Left colon (tissue), 2 donors: Measurements from ENCODE around the gene RAB6A. TPM values are rescaled to one million over a fixed set of nuclear protein-coding genes. Genes with fewer than 3 reads are reported as not detected.
"Not testable (repeated sequence)": the region's sequence is repeated elsewhere in the genome, so short reads cannot be mapped to it uniquely, and the experiment has no call there.

Experiments used
- ATAC-seq: fragments of 200-7000 bp; cut with Tn5 transposase; one replicate; pipeline ENCODE4 v1.9.1; 2020; ENCODE audit warnings: mild to moderate bottlenecking, moderate library complexity
- DNase-seq, 2 donors: peaks; one replicate each; pipeline ENCODE4 v3.0.0-alpha.2; 2020
- intact Hi-C, 2 donors: fragments of 100-400 bp; cut with DNase I in 1 of 2; cut with micrococcal nuclease in 1 of 2; formaldehyde crosslinking; loops; one replicate each; pipeline versions ENCODE4 v1.11.2 to v1.14.0; 2022; cut with DNase I, micrococcal nuclease
- total RNA-seq, 2 donors: library from RNA; stranded (reverse); fragmentation: NEBNext Ultra II Directional; extraction: Animal tissue kit (Norgen Biotek cat#: 25700); gene quantifications; one replicate each; pipeline ENCODE4 v1.2.1, GENCODE V29; 2021
- donor health status: DM: no; HTN: no; CAD: no.
- donor health status: DM: yes; HTN: yes; CAD: no.

The RAB6A gene
- total RNA-seq, 2 donors from 2014 or later: 144 to 154 TPM

DNA sequence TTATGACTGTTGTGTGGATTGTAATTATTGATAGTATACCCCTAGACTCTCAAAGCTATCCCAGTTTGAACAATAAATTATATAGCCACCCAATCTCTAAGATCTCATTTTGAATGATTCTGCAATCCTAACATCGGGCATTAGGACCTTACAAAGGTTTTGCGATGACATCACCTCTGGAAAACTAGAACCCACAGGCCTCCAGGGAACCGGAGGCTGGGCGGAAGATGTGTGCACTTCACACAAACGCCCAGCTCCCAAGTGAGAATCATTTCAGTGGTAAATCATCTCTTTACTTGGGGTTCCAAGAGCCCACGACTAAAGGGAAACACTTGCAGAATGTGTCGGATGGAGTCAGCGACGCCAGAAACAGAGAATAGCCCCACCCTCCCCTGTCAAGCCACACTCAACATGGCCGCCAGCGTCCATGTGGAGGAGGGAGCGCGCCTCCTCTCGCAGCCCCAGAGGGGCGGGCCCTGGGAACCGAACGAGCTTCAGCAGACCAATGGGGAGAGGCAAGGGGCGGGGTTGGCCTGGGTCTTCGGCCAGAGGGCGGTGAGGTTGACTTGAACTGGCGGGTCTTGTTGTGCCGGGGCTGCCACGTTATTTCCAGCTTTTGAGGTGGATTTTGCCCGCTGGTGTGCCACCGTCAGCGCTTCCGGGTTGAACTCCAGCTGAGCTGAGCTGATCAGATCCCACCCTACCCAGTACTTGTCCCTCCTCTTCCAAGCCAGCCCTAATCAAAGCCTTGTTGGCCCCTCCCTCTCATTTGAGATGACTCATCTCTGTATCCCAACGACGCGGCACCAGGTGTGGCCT, 18.4 kb upstream of the RAB6A start:
- DNase-seq: peak; percentile 98 to 99
- intact Hi-C loops: no loop called here
- ATAC-seq: peak; percentile 97

DNA sequence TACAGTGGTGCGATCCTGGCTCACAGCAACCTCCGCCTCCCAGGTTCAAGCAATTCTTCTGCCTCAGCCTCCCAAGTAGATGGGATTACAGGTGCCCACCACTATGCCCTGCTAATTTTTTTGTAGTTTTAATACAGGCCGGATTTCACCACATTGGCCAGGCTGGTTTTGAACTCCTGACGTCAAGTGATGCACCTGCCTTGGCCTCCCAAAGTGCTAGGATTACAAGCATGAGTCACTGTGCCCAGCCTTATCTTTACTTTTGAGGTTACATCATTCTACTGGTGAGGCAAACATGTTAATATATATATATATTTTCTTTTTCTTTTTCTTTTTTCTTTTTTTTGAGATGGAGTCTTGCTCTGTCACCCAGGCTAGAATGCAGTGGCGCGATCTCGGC, 9.9 kb upstream of the RAB6A start:
- DNase-seq, ATAC-seq, intact Hi-C loops: not testable (repeated sequence)

DNA sequence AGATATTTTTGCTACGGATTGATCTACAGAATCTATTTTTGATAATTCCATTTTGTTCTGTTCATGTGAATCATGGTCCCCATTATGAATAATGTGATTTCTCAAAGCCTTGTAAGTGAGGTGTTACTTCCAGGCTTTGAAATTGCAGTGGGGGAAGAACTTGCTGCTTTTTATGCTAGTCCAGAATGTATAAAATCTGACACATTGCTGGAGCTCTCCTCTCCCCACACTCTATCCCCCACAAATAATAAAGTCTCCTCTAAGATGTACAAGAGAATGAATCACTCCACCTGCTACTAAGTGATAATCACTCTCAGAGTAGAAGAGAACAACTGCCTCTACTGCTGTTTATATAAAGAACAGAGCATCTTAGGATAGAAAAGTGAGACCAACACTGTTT, 5.9 kb upstream of the RAB6A start:
- no peak for DNase-seq
- intact Hi-C loops: no loop called here
- ATAC-seq: no peak

DNA sequence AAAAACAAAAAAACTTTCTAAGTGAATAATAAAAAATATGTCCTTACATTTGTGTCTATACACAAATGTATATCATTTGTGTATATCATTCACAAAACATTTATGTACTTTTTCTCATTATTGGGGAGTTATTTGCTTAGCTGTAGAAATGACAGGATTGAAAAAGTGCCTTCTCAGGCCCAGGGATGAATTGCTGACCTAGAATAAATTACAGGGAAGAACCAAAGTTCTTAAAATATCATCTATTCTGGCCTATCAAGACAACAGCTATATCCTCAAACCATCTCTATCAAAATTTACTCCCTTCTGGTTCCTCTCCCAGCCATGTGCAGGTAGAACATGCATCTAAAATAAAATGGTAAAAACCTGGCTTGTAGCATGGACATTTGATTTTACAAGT, 1.9 kb upstream of the RAB6A start:
- no peak for DNase-seq
- intact Hi-C loops: no loop called here
- no peak for ATAC-seq

DNA sequence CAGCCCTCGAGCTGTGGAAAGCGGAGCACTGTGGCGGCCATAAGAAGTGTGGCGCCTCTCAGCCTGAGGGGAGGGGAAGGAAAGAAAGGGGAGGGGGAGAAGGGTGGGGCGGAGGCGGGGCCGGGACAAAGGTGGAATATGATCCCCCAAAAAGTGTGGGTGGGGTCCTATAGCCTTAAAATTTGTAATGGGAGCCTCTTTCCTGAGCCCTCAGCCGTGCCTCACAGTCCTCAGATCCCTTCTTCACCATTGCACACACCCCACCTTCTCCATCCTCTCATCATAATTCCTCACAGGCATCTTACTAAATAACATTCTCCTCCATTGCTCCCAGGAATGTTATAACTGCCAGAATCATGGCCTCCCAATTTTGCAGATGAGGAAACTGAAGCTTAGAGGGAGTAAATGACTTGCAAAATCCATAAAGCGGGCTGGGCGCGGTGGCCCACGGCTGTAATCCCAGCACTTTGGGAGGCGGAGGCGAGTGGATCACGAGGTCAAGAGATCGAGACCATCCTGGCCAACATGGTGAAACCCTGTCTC, 600 bp upstream of the RAB6A start:
- intact Hi-C loops: no loop called here
- DNase-seq: peak; percentile 43 to 46
- ATAC-seq: peak; percentile 10

DNA sequence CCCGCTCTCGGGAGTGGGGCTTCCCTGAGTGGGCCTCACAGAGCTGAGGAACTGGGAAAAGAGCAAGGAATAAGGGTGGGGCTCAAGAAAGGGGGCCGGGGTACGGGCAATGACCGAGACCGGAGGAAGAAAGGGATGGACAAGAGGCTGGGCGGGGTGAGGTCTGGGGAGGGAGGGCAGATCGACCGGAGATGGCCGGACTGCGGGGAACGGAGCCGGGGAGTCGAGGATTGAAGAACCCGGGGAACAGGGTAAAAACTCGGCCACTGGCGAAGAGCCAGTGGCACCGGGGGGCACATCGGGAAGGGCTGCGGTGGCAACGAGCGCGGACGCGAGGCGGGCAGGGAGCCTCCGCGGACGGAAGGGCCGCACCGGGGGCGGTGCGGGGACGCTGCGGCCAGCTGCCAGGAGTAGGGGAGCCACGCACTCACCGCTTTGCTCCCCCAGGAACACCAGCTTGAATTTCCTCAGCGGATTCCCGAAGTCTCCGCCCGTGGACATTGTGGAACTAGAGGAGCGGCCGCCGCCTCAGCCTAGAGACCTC, 667 bp downstream of the RAB6A start:
- intact Hi-C loops: no loop called here
- DNase-seq (peak; percentile 51 to 66), ATAC-seq (peak; percentile 38)

DNA sequence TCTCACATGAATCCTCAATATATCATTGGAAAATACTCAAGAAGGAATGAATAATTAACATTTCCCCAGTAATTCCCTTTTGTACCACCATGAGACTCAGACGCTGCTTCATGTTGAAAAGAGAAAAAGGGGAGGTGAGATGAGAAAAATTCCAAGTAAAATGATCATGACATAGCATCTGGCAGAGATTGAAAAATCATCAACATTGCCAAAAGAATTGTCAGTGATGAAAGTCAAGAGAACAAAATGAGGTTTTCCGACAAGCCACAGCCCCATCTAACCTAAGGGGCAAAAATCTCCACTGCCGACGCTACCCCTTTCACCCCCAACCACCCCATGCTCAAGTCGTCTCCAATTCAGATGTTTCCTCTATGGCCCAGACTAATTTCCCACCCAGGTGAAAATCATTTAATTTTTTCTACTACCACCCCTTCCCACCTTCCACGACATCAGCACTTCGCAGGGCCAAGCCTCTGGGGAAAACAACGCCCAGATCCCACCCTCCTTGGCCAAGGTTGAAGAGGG, 1.2 kb downstream of the RAB6A start:
- no peak for DNase-seq
- ATAC-seq: no peak
- intact Hi-C loops: no loop called here

DNA sequence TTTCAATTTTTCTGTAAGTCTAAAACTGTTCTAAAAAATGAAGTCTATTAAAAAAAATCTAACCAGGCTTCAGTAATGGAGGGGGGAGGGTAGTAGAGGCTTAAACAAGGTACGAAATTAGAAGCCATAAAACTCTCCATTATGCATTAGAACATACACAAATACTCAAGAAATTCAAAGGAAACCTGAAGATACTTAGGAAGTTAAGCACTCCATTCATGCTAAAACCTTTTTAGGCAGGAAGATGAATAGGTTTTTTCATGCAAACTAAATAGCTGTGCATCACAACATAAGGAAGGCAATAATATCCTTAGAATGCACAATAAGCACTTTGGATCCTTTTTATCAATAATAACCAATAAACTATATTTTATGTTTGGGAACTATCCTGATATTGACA, 2.4 kb downstream of the RAB6A start:
- intact Hi-C loops: no loop called here
- DNase-seq (no peak), ATAC-seq (no peak)

DNA sequence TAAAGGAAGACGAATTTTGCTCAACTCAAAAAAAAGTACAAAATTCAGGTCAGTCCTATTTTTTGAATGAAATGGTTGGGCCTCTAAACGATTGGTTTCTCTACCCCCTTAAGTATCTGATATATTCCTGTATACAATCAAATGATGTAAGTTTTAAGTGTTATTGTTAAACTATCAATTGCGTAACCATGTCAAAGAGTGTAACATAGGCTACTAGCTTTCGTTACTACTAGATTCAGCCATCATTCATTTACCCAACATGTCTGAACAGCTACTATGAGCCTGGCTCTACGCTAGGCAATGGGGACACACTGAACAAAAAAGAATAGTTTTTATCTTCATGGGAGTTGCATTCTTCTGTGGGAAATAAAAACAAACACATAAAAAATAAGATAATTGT, 3.3 kb downstream of the RAB6A start:
- DNase-seq: no peak
- no peak for ATAC-seq
- intact Hi-C loops: no loop called here

DNA sequence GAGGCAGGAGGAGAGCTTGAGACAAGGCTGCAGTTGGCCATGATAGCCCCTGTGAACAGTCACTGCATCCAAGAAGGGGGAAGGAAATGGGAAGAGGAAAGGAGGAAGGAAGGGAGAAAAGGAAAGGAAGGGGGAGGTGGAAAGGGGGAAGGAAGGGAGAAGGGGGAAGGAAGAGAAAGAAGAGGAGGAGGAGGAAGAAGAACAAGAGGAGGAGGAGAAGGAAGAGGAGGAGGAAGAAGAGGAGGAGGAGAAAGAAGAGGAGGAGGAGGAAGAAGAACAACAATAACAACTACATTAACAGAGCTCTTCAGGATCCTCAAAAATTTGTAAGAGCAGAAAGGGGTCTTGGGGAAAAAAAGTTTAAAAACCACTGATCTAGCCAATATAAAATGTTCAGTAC, 5.2 kb downstream of the RAB6A start:
- ATAC-seq (no peak), DNase-seq (no peak)
- intact Hi-C loops: no loop called here

DNA sequence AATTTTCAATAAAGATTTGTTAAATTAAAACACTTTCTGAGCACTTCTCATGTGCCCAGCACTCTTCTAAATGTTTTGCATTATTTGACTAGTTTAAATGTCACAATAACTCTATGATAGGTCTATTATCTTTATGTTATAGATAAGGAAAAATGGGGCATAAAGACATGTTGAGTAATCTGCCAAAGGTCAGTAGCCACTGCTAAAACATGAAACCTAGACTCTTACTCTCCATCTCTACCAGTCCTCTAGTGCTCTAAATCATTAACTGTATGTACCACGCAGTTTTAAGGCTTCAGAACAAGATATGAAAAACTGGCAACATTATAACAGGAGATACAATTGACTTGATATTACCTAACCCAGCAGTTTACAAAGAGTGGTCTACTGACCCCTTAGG, 6.9 kb downstream of the RAB6A start:
- ATAC-seq (peak; percentile 69), DNase-seq (no peak)
- intact Hi-C loops: no loop called here

DNA sequence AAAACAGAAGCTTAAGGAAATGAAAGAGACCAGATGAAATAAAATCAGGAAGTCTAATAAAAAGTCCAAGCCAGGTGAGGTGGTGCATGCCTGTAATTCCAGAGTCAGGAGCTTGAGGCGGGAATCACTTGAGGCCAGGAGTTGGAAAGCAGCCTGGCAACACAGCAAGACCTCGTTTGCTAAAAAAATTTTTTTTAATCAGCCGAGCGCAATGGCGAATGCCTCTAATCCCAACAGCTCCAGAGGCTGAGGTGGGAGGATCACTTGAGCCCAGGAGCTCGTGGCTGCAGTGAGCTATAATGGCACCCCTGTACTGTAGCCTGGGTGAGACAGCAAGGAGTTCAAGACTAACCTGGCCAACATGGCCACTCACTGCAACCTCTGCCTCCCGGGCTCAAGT, 8.0 kb downstream of the RAB6A start:
- intact Hi-C loops: no loop called here
- DNase-seq: no peak
- peak; percentile 34 for ATAC-seq

DNA sequence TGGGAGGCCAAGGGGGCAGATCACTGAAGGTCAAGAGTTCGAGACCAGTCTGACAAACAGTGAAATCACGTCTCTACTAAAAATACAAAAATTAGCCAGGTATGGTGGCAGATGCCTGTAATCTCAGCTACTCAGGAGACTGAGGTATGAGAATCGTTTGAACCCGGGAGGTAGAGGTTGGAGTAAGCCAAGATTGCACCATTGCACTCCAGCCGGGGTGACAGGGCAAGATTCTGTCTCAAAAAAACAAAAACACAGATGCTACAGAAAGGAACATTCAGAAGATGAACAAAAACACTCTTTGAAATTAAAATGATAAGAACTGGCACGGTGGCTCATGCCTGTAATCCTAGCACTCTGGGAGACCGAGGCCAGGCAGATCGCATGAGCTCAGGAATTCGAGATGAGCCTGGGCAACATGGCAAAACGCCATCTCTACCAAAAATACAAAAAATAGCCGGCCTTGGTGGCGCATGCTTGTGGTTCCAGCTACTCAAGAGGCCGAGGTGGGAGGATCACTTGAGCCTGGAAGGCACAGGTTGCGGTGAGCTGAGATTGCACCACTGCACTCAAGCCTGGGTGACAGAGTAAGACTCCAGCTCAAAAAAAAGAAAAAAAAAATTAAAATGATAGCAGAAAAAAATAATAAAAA, 8.5 kb downstream of the RAB6A start:
- ATAC-seq (no peak), DNase-seq (no peak)

DNA sequence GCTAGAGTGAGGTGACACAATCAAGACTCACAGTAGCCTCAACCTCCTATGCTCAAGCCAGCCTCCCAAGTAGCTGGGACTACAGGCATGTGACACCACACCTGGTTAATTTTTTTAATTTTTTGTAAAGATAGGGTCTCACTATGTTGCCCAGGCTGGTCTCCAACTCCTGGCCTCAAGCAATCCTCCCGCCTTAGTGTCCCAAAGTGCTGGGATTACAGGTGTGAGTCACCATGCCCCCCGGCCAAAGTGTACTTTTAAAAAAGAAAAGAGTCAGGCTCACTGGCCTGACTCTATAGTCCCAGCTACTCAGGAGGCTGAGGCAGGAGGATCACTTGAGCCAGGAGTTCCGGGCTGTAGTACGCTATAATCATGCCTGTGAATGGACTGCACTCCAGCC, 10.0 kb downstream of the RAB6A start:
- ATAC-seq, DNase-seq, intact Hi-C loops: not testable (repeated sequence)

More for the DNA sequence above, 8.5 kb downstream of the RAB6A start:
- intact Hi-C loops: no loop called here

DNA sequence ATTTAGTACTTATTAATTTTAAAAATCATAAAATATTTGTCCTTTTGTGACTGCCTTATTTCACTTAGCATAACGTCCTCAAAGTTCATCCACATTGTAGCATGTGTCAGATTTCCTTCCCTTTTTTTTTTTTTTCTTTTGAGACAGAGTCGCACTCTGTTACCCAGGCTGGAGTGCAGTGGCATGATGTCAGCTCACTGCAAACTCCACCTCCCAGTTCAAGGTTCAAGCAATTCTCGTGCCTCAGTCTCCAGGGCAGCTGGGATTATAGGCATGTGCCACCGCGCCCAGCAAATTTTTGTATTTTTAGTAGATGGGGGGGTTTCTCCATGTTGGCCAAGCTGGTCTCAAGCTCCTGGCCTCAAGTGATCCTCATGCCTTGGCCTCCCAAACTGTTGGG, 10.6 kb downstream of the RAB6A start:
- DNase-seq: peak in 1 of 2 donors; percentile 19
- ATAC-seq: peak; percentile 78
- intact Hi-C loops: no loop called here

DNA sequence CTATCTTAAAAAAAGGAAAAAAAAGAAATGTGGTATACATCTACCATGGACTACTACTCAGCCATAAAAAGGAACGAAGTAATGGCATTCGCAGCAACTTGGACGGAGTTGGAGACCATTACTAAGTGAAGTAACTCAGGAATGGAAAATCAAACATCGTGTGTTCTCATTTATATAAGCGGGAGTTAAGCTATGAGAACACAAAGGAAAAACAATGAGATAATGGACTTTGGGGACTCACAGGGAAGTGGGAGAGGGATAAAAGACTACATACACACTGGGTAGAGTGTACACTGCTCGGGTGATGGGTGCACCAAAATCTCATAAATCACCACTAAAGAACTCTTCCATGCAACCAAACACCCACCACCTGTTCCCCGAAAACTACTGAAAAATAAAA, 11.8 kb downstream of the RAB6A start:
- intact Hi-C loops: no loop called here
- no peak for DNase-seq

DNA sequence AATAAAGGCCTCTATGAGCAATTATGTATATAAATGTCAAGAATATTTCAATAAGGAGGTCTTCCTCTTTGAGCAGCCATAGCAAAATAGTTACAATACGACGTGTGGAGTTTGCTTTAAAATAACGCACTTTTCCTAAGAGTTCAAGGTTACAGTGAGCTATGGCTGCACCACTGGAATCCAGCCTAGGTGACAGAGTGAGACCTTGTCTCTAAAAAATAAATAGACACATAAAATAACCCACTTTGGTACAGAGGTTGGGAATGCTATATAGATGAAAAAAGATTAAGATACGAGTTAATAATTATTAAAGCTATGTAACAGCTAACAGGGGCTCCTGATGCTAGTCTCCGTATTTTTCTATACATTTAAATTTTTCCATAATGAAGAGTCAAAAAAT, 12.6 kb downstream of the RAB6A start:
- no peak for DNase-seq
- ATAC-seq: no peak
- intact Hi-C loops: no loop called here

More for the DNA sequence above, 11.8 kb downstream of the RAB6A start:
- no peak for ATAC-seq

DNA sequence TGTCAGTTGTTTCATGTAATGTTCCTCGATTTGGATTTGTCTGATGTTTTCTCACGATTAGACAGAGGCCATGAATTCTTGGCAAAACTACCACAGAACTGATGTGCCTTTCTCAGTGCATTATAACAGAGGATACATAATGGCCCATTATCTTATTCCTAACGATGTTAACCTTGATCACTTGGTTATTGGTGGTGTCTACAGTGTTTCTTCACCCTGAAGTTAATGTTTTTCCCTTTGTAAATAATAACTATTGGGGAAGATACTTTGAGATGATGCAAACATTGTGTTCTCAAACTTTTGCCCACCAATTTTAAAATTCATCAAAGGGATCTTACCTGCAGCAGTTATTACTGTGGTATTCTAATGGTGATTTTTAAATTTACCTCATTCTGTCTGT, 13.1 kb downstream of the RAB6A start:
- intact Hi-C loops: no loop called here
- ATAC-seq (no peak), DNase-seq (no peak)

DNA sequence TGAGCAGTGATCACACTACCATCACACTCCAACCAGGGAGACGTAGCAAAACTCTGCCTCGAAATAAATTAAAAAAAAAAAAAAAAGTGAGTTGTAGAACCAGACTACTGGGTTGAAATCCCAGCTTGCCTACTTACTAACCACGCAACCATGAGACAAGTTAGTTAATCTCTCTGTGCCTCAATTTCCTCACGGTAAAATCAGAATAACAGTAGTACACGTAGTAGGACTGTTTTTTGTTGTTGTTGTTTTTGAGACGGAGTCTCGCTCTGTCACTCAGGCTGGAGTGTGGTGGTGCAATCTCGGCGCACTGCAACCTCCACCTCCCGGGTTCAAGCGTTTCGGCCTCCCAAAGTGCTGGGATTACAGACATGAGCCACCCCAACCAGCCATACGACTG, 14.2 kb downstream of the RAB6A start:
- intact Hi-C loops: no loop called here
- DNase-seq (no peak), ATAC-seq (no peak)

DNA sequence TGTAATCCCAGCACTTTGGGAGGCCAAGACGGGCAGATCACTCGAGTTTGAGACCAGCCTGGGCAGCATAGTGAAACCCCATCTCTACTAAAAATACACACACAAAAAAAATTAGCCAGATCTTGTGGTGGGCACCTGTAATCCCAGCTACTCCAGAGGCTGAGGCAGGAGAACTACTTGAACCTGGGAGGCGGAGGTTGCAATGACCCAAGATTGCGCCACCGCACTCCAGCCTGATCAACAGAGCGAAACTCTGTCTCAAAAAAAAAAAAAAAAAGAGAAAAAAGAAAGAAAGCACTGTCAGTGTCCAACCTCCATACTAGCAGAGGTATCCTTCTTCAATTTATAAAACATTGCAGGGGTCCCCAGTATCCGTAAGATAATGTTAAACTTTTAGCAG, 17.8 kb downstream of the RAB6A start:
- DNase-seq (no peak), ATAC-seq (no peak)
- intact Hi-C loops: no loop called here
